GM19438 (cell line): Measurements from ENCODE around the gene FAM149B1.
"Not testable (repeated sequence)": the region's sequence is repeated elsewhere in the genome, so short reads cannot be mapped to it uniquely, and the experiment has no call there.

Experiments
- ATAC-seq: cut with Tn5 transposase; IDR thresholded peaks from one replicate; pipeline ENCODE4 v1.9.1; 2021; ENCODE audit warnings: low read depth; ENCODE audit not compliant: unreplicated experiment

The FAM149B1 gene

GRCh38 chr10:73228247-73228646 lies 60.3 kb downstream of the FAM149B1 start:
- ATAC-seq: no peak

DNA sequence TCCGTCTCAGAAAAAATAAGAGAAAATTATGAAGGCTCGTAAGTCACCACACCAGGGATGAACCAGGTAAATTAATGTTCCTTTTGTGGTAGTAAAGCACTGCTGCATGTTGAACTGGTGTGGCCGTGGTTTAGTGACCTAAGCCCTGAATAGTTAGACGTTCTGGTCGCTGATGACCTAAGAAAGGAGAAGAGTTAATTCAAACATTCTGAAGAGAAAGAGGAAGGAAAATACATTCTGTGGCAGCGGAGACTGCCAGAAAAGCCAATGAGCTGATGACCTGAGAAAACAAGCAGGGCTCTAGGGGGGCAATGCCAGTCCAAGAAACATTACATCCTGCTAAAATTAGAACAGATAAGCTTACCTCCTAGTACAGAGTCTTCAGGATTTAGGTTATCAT lies 61.6 kb downstream of the FAM149B1 start:
- ATAC-seq: no peak

- no peak for ATAC-seq
Measured at GRCh38 chr10:73232887-73233286, 65.0 kb downstream of the FAM149B1 start.

DNA sequence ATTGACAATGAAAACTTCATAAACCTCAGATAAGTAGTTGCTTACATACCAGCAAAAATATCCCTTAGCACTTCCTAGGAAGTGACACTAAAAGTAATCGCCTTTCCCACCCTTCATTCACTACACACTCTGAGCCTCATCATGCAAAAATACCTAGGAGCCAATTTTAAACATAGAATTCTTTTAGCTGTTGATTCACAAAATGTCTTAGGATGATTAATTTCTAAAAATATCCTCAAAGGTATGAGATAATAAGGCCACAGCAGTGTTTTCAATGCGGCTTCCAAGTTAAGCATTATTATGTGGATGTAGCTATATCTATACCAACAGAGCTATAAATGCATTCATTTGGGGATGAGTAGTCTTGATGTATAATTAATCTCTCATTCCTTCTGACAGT lies 66.0 kb downstream of the FAM149B1 start:
- ATAC-seq: no peak

DNA sequence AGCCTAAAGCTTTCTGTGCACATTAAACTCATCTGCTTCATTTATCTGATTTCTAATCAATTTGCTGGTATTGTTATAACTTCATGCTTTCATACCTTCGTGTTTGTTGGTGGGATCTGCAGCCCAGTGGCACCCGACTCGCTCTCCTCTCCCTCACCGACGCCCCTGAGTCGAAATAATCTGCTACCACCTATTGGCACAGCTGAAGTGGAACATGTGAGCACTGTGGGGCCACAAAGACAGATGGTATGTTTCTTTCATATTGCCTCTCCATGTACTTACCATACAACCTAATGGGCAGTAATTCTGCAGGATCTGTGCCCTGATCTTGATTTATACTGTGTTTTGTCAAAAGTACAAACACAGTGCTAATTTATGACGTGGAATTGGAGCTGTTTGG lies 66.8 kb downstream of the FAM149B1 start:
- no peak for ATAC-seq

- ATAC-seq: no peak
Measured at GRCh38 chr10:73238990-73239566, 71.2 kb downstream of the FAM149B1 start.

DNA sequence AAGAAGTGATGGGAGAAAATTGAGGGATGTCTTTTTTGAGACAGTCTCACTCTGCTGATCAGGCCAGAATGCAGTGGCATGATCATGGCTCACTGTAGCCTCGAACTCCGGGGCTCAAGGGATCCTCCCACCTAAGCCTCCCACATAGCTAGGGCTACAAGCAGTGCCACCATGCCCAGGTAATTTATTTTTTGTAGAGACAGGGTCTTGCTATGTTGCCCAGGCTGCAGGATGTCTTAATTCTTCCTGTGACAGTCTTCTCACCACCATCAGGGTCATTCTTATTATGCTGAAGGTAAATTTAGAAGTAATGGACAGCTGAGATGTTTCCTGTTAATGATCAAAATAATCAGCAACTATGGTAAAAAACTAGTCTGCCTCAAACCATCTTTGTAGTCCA lies 72.0 kb downstream of the FAM149B1 start:
- no peak for ATAC-seq

DNA sequence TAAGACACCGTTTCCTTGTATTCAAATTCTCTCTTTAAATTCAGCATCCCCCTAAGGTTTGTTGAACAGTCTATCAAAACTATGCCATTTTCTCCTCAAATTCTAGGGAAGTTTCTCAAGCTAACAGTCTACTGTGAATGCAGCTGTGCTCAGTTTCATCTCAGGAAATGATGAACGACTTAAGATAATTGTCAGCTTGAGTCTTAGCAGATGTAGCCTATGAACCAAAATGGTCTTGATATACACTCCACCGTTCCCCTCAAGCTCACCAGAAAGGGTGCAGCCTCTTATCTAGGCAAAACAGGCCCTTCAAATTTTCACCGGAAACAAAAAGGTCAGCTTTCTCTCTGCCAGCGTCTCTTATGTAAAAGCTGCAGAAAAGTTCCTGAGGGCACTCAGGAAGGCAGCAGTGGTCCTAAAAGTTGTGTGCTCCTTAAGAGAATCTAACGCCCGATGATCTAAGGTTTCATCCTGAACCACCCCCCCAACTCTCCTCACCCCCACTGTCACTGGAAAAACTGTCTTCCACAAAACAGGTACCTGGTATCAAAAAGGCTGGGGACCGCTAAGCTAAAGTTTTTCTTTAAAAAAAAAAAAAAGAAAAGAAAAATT lies 77.1 kb downstream of the FAM149B1 start:
- ATAC-seq: no peak

DNA sequence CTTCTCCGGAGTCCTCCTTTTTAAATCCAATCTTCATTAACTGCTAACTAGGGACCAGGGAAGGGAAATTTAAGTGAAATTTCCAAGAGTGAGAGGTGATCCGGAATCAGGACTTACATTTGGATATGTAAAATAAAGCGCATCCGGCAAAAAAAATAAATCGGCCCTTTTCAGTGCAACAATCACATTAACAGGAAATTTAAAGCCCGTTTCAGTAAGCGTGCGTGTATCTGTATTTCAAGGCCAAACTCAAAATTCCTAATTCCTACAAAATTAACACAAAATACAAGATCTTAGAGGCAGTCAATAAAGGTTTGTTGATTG lies 78.4 kb downstream of the FAM149B1 start:
- no peak for ATAC-seq

DNA sequence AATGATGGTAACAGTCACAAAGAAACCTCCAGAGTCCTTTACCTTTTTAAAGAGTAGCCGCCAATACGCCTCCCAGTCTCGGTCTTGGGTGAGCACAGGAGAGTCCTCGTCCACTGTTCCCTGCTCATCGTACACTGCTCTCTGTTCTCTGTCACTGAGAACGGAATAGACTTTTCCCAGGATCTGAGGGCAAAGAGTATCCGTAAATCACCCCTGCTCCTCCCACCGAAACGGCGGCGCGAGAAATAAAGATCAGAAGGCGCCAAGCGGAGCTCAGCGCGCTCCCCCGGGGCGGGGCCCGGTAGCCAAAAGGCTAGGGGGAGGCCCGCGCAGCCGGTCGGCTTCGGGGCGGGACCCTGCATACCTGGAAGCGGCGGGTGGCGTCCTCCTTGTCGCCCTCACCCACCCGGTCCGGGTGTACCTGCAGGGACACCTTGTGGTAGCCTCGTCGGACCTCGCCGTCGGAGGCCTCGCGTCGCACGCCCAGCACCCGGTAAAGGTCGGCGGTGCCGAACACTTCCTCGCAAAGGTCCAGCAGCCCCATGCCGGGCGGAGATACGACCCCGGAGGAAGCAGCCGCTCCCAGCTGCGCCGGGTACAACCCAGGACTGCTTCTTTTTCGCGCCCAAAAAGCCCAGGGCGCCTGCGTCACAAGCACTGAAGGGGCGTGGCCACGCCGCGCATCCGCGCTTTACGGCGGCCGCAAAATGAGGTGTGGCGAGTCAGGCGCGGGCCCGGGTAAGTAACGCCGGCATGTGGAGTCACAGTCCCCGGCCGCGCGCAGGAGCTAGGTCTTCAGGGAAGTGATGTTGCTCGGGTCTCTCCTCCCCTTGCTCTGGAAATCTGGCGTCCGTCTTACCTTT lies 79.0 kb downstream of the FAM149B1 start, which contains the start of gene DNAJC9:
Gene DNAJC9, minus strand, starts transcription at position 610 of the 863 bp plus-strand sequence. Its CDS starts 66 bp downstream, at position 544.
- peak; percentile 79 for ATAC-seq

DNA sequence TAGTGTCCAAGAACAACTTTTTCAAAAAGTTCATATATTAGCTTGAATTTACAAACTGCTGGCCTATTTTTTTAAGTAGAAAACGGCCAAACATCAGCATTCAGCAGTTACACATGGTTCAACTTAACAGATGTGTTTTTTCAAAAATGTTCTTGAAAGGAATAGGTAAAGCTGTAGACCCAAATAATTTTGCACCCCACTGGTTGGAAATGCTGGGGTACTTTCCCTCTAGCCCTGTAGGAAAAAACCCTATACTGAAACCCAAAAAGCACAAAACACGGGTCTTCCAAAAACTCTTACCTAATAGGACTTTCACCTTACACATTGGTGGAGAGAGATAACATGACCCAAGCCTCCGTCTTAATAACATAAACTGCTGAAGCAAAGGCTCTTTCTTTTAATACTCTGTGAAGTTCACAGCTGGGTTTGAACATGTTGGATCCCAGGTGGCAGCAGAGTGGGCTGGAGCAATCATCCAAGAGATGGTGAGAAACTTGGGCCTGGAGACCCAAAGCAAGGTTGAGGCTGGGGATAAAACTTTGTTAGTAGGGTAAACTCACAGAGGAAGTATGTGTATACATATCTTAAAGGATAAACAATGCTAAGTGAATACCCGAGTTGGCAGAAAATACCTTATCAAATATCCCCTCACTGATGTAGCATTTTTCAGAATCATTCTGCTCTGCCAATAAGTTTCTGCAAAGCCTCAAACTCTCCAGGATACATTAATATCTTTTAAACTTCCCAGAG lies 79.8 kb downstream of the FAM149B1 start:
- ATAC-seq: no peak

GRCh38 chr10:73248259-73248724 lies 80.4 kb downstream of the FAM149B1 start:
- no peak for ATAC-seq

GRCh38 chr10:73251683-73252444 lies 83.9 kb downstream of the FAM149B1 start:
- peak; percentile 47 for ATAC-seq

DNA sequence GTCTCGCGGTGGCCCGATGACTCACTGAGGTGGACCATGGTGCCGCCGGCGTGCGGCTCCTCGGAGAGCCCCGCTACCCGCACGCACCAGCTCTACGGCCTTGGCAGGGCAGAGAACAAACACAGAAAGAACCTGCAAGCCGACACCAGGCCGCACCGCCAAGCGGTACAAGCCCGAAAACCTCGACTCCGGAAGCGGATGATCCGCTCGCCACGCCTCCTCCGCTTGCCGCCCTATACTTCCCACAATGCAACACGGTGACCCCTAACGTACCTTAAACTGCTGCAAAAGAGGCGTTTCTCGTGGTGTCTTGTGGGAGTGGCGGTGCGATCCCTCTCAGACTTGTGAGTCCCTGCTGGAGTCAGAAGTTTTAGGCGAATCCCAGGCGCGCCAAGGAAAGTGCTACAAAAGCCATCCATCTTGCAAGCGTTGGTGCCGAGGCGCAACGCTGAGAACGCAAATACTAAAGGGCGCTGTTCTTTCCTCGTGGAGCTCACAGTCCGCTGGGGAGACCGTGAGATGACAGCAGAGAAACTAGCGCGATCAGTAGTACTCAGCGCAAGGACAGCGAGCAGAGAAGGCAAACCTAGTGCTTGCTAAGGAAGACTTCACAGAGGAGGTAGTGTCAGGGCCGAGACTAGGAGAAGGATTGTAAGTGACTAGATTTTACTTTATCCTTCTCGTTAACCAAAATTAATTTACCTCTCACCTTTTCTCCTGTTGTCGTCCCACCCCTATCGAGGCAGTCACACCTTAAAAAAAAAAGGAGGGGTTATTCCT lies 84.7 kb downstream of the FAM149B1 start, which contains the start of gene MRPS16:
Gene MRPS16, minus strand, starts transcription at position 200 of the 780 bp plus-strand sequence. Its CDS starts 162 bp downstream, at position 38.
- peak; percentile 74 for ATAC-seq

DNA sequence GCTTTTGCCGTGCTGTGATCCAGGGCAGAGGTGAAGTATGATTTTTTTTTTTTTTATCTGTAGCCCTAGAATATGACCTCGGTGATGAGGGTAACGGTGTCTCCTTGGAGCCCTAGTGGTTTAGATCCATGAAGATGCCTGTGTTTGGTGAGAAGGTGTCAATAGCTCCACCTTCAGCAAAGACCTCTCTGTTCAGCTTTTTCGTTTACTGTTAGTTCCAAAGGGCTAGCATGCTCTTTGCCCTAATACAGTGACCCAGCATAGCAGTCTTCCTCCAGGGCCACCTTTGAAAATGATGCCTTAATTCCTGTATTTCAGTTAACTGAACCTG lies 85.3 kb downstream of the FAM149B1 start:
- no peak for ATAC-seq

- ATAC-seq: not testable (repeated sequence)
Measured at GRCh38 chr10:73258612-73259011, 90.7 kb downstream of the FAM149B1 start.

- ATAC-seq: no peak
Measured at GRCh38 chr10:73261362-73261995, 93.6 kb downstream of the FAM149B1 start.

DNA sequence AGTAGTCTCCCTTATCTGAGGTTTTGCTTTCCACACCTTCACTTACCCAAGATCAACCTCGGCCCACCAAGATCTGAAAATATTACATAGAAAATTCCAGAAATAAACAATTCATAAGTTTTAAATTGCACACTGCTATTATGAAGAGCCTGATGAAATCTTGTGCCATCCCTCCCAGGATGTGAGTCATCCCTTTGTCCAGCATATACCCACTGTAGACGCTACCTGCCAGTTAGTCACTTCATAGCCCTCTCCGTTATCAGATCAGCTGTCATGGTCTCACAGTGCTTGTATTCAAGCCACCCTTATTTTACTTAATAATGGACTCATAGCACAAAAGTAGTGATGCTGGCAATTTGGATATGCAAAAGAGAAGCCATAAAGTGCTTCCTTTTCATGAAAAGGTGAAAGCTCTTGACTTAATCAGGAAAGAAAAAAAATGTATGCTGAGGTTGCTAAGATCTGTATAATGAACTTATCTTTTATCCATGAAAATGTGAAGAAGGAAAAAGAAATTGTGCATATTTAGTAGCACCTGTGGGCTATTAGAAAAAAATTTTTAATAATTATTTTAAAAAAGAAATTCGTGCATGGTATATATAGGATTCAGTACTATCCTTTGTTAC lies 94.3 kb downstream of the FAM149B1 start:
- no peak for ATAC-seq
